Activated naive CD4-positive, alpha-beta T cell (primary cell): ENCODE results near the gene CCR2.
"Not testable (repeated sequence)": the region's sequence is repeated elsewhere in the genome, so short reads cannot be mapped to it uniquely, and the experiment has no call there.

Experiments used
- DNase-seq, 4 experiments: peaks; one replicate each; lab custom pipeline; 2025; lab: John Stamatoyannopoulos, UW

The CCR2 gene

GRCh38 chr3:46353647-46354410, at the start of gene CCR2:
Gene CCR2, plus strand, starts transcription at chr3:46354111. Its CDS starts 3,417 bp downstream, at chr3:46357528.
- no peak for DNase-seq

- DNase-seq: no peak
Observed at GRCh38 chr3:46304739-46305138, 49.2 kb upstream of the CCR2 start.

GRCh38 chr3:46312991-46313390, 40.9 kb upstream of the CCR2 start:
- DNase-seq: no peak

GRCh38 chr3:46314517-46314916, 39.4 kb upstream of the CCR2 start:
- no peak for DNase-seq

GRCh38 chr3:46316206-46316605, 37.7 kb upstream of the CCR2 start:
- DNase-seq: no peak

- DNase-seq: no peak
Observed at GRCh38 chr3:46318207-46318927, 35.5 kb upstream of the CCR2 start.

DNA sequence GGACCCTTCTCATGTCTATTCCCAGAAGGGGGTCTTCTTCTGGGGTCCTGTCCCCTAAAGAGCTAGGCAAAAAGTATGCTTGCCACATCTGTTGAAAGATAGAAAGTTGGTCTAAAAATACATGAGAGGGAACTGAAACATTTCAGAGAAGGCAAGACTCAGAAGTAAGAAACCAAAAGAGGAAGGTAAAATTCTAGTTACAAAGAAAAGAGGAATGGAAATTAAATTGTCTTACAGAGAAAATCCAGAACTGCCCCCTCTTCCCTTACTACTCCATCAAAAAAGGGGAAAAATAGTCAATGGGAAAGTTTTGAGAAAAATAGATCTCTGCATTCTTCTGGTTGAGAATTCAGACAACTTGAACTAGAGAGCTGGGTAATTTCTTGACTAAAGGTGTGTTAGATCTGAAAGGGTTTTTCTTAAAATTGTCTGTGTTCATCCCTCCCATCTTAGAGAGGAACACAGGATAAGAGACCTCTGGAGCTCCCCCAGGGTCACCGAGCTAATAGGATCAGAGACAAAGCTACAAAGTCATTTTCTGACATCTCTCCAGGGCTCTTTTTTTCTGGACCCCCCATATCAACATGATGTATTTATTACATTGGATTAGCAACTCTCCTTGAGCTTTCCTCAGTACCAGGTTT, 32.3 kb upstream of the CCR2 start:
- no peak for DNase-seq

DNA sequence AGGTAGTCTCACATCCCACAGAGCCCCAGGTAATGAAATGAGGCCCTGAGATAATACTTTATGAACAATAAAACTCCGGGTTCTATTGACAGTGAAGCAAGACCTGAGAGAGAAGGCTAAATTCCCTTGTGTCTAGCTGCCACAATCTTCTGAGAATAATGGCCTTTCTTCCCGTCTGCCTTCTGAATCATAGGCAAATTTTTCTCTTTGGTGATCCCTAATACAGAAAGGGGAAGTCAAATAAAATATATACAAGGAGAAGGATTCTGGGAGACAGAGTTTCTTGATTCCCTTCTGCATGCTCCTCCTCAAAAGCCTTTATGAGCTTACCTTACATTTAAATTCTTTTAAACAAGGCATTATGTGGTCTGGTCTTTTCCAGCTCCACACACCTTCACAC, 29.9 kb upstream of the CCR2 start:
- DNase-seq: no peak

DNA sequence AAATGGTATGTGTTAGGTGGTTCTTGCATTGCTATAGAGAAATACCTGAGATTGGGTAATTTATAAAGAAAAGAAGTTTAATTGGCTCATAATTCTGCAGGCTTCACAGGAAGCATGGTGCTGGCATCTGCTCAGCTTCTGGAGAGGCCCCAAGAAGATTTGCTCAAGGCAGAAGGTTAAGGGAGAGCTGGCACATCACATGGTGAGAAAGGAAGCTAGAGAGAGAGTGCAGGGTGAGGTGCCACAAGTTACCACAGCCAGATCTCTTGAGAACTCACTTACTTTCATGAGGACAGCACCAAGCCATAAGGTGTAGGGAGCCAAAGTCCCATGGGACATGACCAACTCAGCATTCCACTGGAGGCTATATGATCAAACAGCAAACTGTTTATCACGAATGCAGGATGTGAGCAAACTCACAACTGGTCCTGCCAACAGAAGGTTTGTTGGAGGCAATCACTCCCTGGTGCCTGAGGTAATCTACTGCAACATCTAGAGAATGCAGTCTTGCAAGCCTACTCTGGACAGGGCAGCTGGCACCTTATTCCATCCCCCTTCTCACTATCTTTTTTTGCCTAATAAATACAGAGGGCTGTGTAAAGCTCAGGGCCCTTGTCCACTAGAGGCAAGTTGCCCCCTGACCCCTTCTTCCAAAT, 28.1 kb upstream of the CCR2 start:
- DNase-seq: no peak

DNA sequence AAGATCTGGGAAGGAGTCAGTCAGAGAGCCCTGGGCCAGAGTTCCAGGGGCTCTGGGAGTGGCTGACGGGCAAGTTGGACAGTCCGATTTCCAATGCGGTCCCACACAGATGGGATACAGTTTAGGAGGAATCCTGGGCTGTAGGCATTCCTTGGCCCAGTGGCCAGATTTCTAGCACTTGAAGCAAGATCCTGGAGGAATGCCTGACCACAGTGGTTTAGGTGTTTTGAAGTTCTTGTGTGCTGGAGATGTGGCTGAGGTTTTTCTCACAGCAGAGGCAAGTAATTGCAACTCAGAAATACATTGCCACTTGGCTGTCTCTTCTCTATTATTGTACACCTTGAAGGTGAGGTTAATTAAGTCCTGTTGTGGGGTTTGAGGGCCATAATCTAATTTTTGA, 23.2 kb upstream of the CCR2 start:
- DNase-seq: not testable (repeated sequence)

DNA sequence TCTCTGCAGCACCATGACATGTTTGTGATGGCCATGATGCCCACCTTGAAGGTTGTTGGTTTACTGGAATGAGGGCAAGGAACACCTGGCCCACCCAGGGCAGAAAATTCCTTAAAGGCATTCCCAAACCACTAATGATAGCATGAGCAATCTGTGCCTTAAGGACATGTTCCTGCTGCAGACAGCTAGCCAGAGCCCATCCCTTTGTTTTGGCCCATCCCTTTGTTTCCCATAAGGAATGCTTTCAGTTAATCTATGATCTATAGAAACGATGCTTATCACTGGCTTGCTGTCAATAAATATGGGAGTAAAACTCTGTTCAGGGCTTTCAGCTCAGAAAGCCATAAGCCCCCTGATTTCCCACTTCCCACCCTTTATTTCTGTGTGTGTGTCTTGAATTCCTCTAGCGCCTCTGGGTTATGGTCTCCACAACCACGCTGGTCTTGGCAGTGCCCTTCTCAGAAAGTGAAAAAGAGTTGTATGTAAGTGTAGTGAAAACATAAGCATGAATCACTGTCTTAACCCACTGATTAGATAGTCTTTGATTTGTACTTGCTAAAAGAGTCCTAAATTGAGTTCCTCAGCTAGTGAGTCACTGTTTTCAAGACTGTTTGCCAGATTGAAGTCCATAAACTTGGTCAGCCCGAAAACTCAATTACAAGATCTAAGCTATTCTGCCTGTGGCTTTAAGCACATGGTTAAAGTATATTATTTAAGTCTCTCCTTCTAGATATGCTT, 19.0 kb upstream of the CCR2 start:
- DNase-seq: no peak

DNA sequence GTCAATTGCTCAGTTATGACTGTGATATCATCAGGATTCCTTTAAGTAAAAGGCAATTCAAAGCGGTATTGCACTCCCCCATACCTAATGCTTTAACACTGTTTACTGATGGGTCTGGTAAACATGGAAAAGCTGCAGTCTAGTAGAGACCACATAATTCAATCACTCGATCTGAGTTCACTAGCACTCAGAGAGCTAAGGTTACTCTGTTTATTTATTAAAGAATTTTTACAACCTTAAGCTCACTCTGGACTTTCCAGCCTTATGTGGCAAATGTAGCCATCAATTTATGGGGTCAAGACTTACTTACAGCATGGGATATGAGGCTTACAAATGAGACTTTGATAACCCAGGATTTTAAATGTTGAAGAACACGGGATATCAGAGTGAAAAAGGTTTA, 18.4 kb upstream of the CCR2 start:
- DNase-seq: no peak

- no peak for DNase-seq
Observed at GRCh38 chr3:46337911-46338310, 16.0 kb upstream of the CCR2 start.

DNA sequence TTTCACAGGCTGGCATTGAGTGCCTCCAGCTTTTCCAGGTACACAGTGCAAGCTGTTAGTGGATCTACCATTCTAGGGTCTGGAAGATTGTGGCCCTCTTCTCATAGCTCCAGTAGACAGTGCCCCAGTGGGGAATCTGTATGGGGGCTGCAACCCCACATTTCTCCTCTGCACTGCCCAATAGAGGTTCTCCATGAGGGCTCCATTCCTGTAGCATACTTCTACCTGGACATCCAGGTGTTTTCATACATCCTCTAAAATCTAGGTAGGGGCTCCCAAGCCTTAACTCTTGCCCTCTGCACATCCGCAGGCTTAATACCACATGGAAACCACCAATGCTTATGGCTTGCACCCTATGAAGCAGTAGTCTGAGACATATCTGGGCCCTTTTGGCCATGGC, 15.1 kb upstream of the CCR2 start:
- DNase-seq: no peak

DNA sequence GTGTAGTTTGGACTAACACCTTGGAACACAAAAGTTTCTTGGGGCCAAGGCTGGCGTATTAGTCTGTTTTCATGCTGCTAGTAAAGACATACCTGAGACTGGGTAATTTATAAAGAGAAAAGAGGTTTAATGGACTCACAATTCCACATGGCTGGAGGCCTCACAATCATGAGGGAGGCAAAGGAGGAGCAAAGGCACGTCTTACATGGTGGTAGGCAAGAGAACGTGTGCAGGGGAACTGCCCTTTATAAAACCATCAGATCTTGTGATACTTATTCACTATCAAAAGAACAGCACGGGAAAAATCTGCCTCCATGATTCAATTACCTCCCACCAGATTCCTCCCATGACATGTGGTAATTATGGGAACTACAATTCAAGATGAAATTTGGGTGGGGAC, 9.4 kb upstream of the CCR2 start:
- no peak for DNase-seq

- DNase-seq: no peak
Observed at GRCh38 chr3:46348823-46349482, 5.0 kb upstream of the CCR2 start.

GRCh38 chr3:46349484-46350261, 4.2 kb upstream of the CCR2 start:
- no peak for DNase-seq

DNA sequence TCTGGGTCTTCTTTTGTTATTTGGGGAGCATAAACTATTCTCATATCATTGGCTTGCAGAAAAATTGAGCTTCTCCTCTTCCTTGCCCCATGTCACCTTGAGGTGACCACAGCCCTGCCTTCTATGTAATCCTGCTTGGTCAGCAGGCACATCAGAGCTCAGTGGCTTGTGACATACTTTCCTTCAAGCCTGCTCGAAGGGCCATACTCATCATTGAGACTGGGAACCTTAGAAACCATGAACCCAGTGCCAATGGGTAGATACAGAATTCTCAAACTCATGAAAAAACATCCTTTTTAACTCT, 3.7 kb upstream of the CCR2 start:
- DNase-seq: no peak

- DNase-seq: no peak
Observed at GRCh38 chr3:46351646-46352045, 2.3 kb upstream of the CCR2 start.

GRCh38 chr3:46353090-46353489, 821 bp upstream of the CCR2 start:
- no peak for DNase-seq

DNA sequence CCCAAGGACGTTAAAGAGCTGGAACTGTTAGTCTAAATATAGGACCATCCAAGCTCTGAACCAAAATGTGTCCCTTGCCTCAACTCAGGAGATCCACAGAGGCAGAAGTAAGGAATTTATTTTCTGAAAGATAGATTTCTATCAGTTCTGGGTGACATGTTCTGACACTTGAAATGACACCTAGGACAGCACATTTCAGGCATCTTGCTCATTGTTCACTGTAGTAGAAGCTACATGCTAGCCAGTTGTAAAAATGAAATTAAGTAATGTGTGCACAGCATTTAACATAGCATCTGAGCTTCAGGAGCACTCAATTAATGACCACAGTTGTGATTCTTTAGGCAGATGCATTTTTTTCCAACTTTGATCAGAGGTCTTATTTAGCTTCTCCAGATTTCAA, 567 bp downstream of the CCR2 start:
- DNase-seq: no peak
